ENCODE data around the gene LMBR1.

GRCh38 chr7:156897673-156898072 is 4.7 kb upstream of the LMBR1 start:
- TF ChIP-seq CTCF (IDR thresholded peaks at IDR 0.05; ENCODE audit: insufficient read depth, low read depth, low read length), result no peak
- no peak for TF ChIP-seq EZH2 (IDR thresholded peaks at IDR 0.05; ENCODE audit: insufficient read depth, low read length)

Measured in astrocyte (in vitro differentiated cells and primary cell).